H9 (cell line): ENCODE measurements around the gene ZNF132. TPM values are rescaled to one million over a fixed set of nuclear protein-coding genes. Genes with fewer than 3 reads are reported as not detected.

ENCODE experiments used
- DNase-seq: peaks from one replicate; pipeline ENCODE4 v3.0.0-alpha.2; 2017
- H2AFZ ChIP-seq: one replicate; pipeline ENCODE4 v1.6.1; 2013; ENCODE audit warnings: mild to moderate bottlenecking, low read length, control low read depth, moderate library complexity
- H2AK5ac ChIP-seq: 2 replicates; pipeline ENCODE4 v1.6.1; 2013; ENCODE audit warnings: low read length, control low read depth, mixed read lengths; ENCODE audit not compliant: insufficient read length
- H2BK120ac ChIP-seq: one replicate; pipeline ENCODE4 v1.6.1; 2013; ENCODE audit warnings: low read depth, mild to moderate bottlenecking, low read length, control low read depth, inconsistent platforms; ENCODE audit not compliant: poor library complexity, severe bottlenecking
- H2BK12ac ChIP-seq: 2 replicates; pipeline ENCODE4 v1.6.1; 2013; ENCODE audit warnings: low read length, control low read depth, mixed read lengths, low read depth; ENCODE audit not compliant: insufficient read length
- H2BK15ac ChIP-seq: 2 replicates; pipeline ENCODE4 v1.6.1; 2013; ENCODE audit warnings: low read depth, low read length, control low read depth
- H2BK20ac ChIP-seq: one replicate; pipeline ENCODE4 v1.6.1; 2013; ENCODE audit warnings: low read depth, mild to moderate bottlenecking, low read length, control low read depth, inconsistent platforms; ENCODE audit not compliant: poor library complexity, severe bottlenecking
- H2BK5ac ChIP-seq: 2 replicates; pipeline ENCODE4 v1.6.1; 2013; ENCODE audit warnings: low read length, control low read depth, mixed read lengths; ENCODE audit not compliant: insufficient read length
- H3K14ac ChIP-seq: 2 replicates; pipeline ENCODE4 v1.6.1; 2013; ENCODE audit warnings: low read length, control low read depth; ENCODE audit not compliant: insufficient read depth
- H3K18ac ChIP-seq: 2 replicates; pipeline ENCODE4 v1.6.1; 2013; ENCODE audit warnings: low read depth, mild to moderate bottlenecking, mixed read lengths, low read length, control low read depth; ENCODE audit not compliant: insufficient read length
- H3K23ac ChIP-seq: 2 replicates; pipeline ENCODE4 v1.6.1; 2013; ENCODE audit warnings: low read length, control low read depth, mixed read lengths, low read depth; ENCODE audit not compliant: insufficient read length
- H3K23me2 ChIP-seq: 2 replicates; pipeline ENCODE4 v1.6.1; 2013; ENCODE audit warnings: low read depth, mild to moderate bottlenecking, mixed read lengths, low read length, control low read depth; ENCODE audit not compliant: insufficient read length, poor library complexity, severe bottlenecking
- H3K27ac ChIP-seq: 2 replicates; pipeline ENCODE4 v1.5.1; 2013; ENCODE audit warnings: low read length, control low read depth, mixed read lengths, low read depth; ENCODE audit not compliant: insufficient read length
- H3K27me3 ChIP-seq: 2 replicates; pipeline ENCODE4 v1.6.1; 2013; ENCODE audit warnings: low read length, control low read depth, inconsistent platforms; ENCODE audit not compliant: insufficient read depth
- H3K4ac ChIP-seq: 2 replicates; pipeline ENCODE4 v1.6.1; 2013; ENCODE audit warnings: low read depth, mild to moderate bottlenecking, control low read depth, inconsistent platforms, low read length, moderate library complexity
- H3K4me1 ChIP-seq: 2 replicates; pipeline ENCODE4 v1.6.1; 2013; ENCODE audit warnings: low read length, control low read depth, inconsistent platforms; ENCODE audit not compliant: insufficient read depth
- H3K4me2 ChIP-seq: 2 replicates; pipeline ENCODE4 v1.6.1; 2013; ENCODE audit warnings: low read length, control low read depth, mixed read lengths; ENCODE audit not compliant: insufficient read length, insufficient read depth
- H3K56ac ChIP-seq: 2 replicates; pipeline ENCODE4 v1.6.1; 2013; ENCODE audit warnings: low read depth, mild to moderate bottlenecking, mixed read lengths, low read length, control low read depth; ENCODE audit not compliant: insufficient read length
- H3K79me1 ChIP-seq: 2 replicates; pipeline ENCODE4 v1.6.1; 2013; ENCODE audit warnings: low read depth, mild to moderate bottlenecking, moderate library complexity, low read length, control low read depth, inconsistent platforms; ENCODE audit not compliant: insufficient read depth, poor library complexity, severe bottlenecking
- H3K79me2 ChIP-seq: 2 replicates; pipeline ENCODE4 v1.6.1; 2013; ENCODE audit warnings: low read length, control low read depth, inconsistent platforms; ENCODE audit not compliant: insufficient read depth
- H3K9ac ChIP-seq: 2 replicates; pipeline ENCODE4 v1.6.1; 2013; ENCODE audit warnings: low read length, control low read depth, mixed read lengths; ENCODE audit not compliant: insufficient read length; ENCODE audit errors: extremely low read depth
- H3K9me3 ChIP-seq: one replicate; pipeline ENCODE4 v1.6.1; 2013; ENCODE audit warnings: low read depth, low read length, inconsistent platforms; ENCODE audit not compliant: control insufficient read depth
- H3T11ph ChIP-seq: one replicate; pipeline ENCODE4 v1.6.1; 2013; ENCODE audit warnings: mild to moderate bottlenecking, low read length, control low read depth, inconsistent platforms
- H4K20me1 ChIP-seq: one replicate; pipeline ENCODE4 v1.6.1; 2013; ENCODE audit not compliant: control insufficient read depth, insufficient read length, insufficient read depth
- H4K5ac ChIP-seq: 2 replicates; pipeline ENCODE4 v1.6.1; 2013; ENCODE audit warnings: low read depth, mild to moderate bottlenecking, mixed read lengths, low read length, control low read depth; ENCODE audit not compliant: insufficient read length
- H4K8ac ChIP-seq: replicated peaks from 2 replicates; pipeline ENCODE4 v1.6.1; 2013; ENCODE audit warnings: low read length, control low read depth, mixed read lengths, low read depth; ENCODE audit not compliant: insufficient read length
- H4K91ac ChIP-seq: 2 replicates; pipeline ENCODE4 v1.6.1; 2013; ENCODE audit warnings: low read depth, mild to moderate bottlenecking, moderate library complexity, mixed read lengths, low read length, control low read depth; ENCODE audit not compliant: insufficient read length
- H3K27ac Mint-ChIP-seq, 3 experiments: 2 replicates in 2 of 3; 3 replicates in 1 of 3; pipeline ENCODE4 v1.8.0; 2020 to 2021; ENCODE audit warnings: mixed read lengths in 3 of 3, mild to moderate bottlenecking in 1 of 3, moderate library complexity in 1 of 3
- H3K27me3 Mint-ChIP-seq: 2 replicates; pipeline ENCODE4 v1.8.0; 2021; ENCODE audit warnings: low read depth, mild to moderate bottlenecking, moderate library complexity, mixed read lengths
- H3K36me3 Mint-ChIP-seq, 3 experiments: 2 replicates in 2 of 3; 3 replicates in 1 of 3; pipeline ENCODE4 v1.8.0; 2020 to 2021; ENCODE audit warnings: low read depth in 3 of 3, mixed read lengths in 3 of 3; ENCODE audit not compliant: insufficient read depth in 1 of 3
- H3K4me1 Mint-ChIP-seq, 2 experiments: 2 replicates each; pipeline ENCODE4 v1.8.0; 2020; ENCODE audit warnings: mixed read lengths in 2 of 2
- H3K4me3 Mint-ChIP-seq, 2 experiments: 2 replicates in 1 of 2; 3 replicates in 1 of 2; pipeline ENCODE4 v1.8.0; 2020 to 2021; ENCODE audit warnings: mild to moderate bottlenecking in 2 of 2, mixed read lengths in 2 of 2, moderate library complexity in 1 of 2
- H3K9me3 Mint-ChIP-seq, 2 experiments: 2 replicates in 1 of 2; 3 replicates in 1 of 2; pipeline ENCODE4 v1.8.0; 2020; ENCODE audit warnings: mild to moderate bottlenecking in 2 of 2, mixed read lengths in 2 of 2, moderate library complexity in 1 of 2
- CTCF ChIP-seq: fragments of 200-600 bp; sonication (generic); conservative IDR thresholded peaks from 3 replicates; pipeline ENCODE4 v1.8.0; 2021; ENCODE audit warnings: antibody characterized with exemption, mild to moderate bottlenecking
- WGBS: extraction: QIAGEN DNeasy Blood & Tissue Kit; methylation state at CpG from one replicate; pipeline ENCODE4 v1.1.7; 2013; ENCODE audit warnings: missing lambda C conversion rate, low lambda C conversion rate, mixed read lengths; ENCODE audit not compliant: insufficient read length; ENCODE audit errors: extremely low coverage; 5-methylcytosine and 5-hydroxymethylcytosine counted together
- total RNA-seq: library from RNA; stranded (reverse); gene quantifications from 2 replicates; pipeline ENCODE4 v1.2.1, GENCODE V29; 2021

Gene ZNF132
- total RNA-seq, 1 experiment from 2014 or later = 0.24 TPM

- peaks cover 2% of the 10 kb centered on the region for H3K23me2 ChIP-seq
- no peaks in the 10 kb centered on the region for H4K20me1 ChIP-seq
- TF ChIP-seq CTCF = no peak
- no peaks in the 10 kb centered on the region for H3K27me3 ChIP-seq
- H3K23ac ChIP-seq = no peak overlapping the region
- H3K27ac ChIP-seq = no peak overlapping the region
- no peak overlapping the region for H4K5ac ChIP-seq
- H2AFZ ChIP-seq = no peak overlapping the region
- Mint-ChIP-seq H3K27ac (no peak overlapping the region), H3K27me3 (peaks cover 39% of the 10 kb centered on the region), H3K4me1 (peaks cover 0 to 3% of the 10 kb centered on the region in 2 experiments; a peak in 2 of 4 replicates), H3K36me3 (peaks cover 16 to 84% (median 71%) of the 10 kb centered on the region in 3 experiments), H3K9me3 (peaks cover 92 to 96% of the 10 kb centered on the region in 2 experiments), H3K4me3 (no peak overlapping the region)
- no peak overlapping the region for H2BK5ac ChIP-seq
- H3K4me2 ChIP-seq = no peak overlapping the region
- no peak overlapping the region for H3K14ac ChIP-seq
- H3K9ac ChIP-seq = no peak overlapping the region
- no peak overlapping the region for H4K8ac ChIP-seq
- no peaks in the 10 kb centered on the region for H3K79me2 ChIP-seq
- no peak overlapping the region for H4K91ac ChIP-seq
- H2BK12ac ChIP-seq = no peak overlapping the region
- no peak overlapping the region for H3T11ph ChIP-seq
- no peak overlapping the region for H2BK120ac ChIP-seq
- no peak overlapping the region for H3K4ac ChIP-seq
- DNase-seq = no peak
- no peak overlapping the region for H2BK15ac ChIP-seq
- H3K4me1 ChIP-seq = peaks cover 1% of the 10 kb centered on the region
- no peak overlapping the region for H2BK20ac ChIP-seq
- H3K9me3 ChIP-seq = peaks cover 69% of the 10 kb centered on the region
- H3K18ac ChIP-seq = no peak overlapping the region
- H2AK5ac ChIP-seq = no peak overlapping the region
- H3K56ac ChIP-seq = no peak overlapping the region
- WGBS = no CpG with 5 or more reads among the region's 2 CpGs
- no peaks in the 10 kb centered on the region for H3K79me1 ChIP-seq
Observed at GRCh38 chr19:58434217-58434616, 5.7 kb downstream of the ZNF132 start.
